DMS114 treated with DMSO at 0.1 percent for 48 hours (cell line): ENCODE measurements around the gene PAFAH2.

Source experiments
- DNase-seq: peaks from one replicate; lab custom pipeline; 2025; ENCODE audit not compliant: unreplicated experiment; lab: John Stamatoyannopoulos, UW

PAFAH2 gene

DNA sequence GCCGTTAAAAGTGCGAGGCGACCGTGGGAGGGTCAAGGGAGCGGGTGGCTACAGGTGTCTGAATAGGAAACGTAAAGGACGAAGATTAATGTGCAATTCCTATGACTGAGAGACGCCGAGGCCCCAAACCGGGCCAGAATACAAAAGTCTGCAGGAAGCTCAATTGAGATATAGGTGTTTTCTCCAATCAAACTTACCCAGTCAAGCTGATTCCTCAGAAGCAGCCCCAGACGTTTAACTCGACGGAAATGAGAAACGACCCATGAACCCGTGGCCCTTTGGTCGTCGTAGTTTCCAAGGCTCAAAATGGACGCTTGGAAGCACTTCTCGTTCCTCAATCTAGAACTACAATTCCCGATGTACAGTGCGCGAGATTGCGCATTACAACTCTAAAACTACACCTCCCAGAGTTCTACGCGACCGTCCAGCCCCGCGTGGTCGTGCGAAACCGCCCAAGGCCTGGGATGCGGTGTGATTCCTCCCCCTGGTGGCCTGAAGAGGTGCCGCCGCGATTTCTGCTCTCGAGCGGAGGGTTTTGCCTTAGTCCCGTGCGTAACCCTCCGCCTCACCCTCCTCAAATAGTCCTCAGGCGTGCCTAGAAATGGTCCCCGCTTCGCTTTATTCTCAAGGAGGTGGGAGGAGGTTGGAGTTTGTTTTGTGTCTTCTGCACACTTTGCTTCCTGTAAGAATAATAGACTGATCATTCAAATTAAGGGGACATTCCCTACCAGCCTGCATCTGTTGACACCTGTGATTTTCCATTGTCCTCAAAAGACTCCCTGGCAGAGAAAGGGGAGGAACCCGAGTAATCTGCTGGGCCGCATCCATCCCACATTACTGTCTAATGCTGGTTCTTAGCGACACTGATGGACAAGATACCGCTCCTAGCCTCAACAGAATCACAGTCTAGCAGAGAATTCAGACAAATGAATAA lies at the start of gene PAFAH2:
Gene PAFAH2, minus strand, starts transcription at position 236 of the 934 bp plus-strand sequence. CDS start 7,247 bp downstream, outside the sequence.
- DNase-seq, result peak; percentile 98

- DNase-seq, result no peak
Measured at GRCh38 chr1:26047278-26047874, 49.5 kb upstream of the PAFAH2 start.

GRCh38 chr1:26046246-26047095 lies 48.6 kb upstream of the PAFAH2 start:
- DNase-seq, result no peak

DNA sequence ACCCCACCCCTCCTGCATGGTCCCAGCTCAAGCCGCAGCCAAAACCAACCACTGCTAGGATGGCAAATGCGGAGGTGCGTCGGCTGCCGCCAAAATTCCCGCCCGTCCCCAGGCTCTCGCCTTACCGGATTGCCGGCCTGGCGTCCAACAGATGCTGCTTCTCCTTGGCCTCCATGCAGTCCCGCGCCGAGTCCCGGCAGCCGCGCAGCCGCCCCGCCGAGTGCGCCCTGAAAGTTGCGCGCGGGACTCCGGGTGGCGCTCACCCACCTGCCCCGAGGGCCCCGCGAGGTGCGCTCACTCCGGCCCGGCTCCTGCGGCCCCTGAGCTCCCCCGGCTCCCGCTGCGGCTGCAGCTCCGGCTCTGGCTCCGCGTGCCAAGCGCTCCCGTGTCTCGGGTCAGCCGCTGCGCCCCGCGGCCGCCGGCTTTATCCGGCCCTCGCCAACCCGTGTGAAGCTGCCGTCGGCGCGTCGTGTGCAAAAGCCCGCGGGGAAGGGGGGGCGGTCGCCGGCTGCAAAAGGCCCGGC lies 47.9 kb upstream of the PAFAH2 start, which contains the start of gene SLC30A2:
Gene SLC30A2, minus strand, starts transcription at position 397 of the 524 bp plus-strand sequence. Its CDS starts 222 bp downstream, at position 175.
- DNase-seq, result no peak

- DNase-seq, result no peak
Measured at GRCh38 chr1:26044971-26045721, 47.3 kb upstream of the PAFAH2 start.

GRCh38 chr1:26044414-26044813 lies 46.6 kb upstream of the PAFAH2 start:
- no peak for DNase-seq

GRCh38 chr1:26043765-26044164 lies 45.9 kb upstream of the PAFAH2 start:
- no peak for DNase-seq

GRCh38 chr1:26041978-26042377 lies 44.1 kb upstream of the PAFAH2 start:
- DNase-seq, result no peak

GRCh38 chr1:26041401-26041800 lies 43.5 kb upstream of the PAFAH2 start:
- DNase-seq, result no peak

GRCh38 chr1:26038904-26039303 lies 41.0 kb upstream of the PAFAH2 start:
- DNase-seq, result no peak

- no peak for DNase-seq
Measured at GRCh38 chr1:26038477-26038876, 40.6 kb upstream of the PAFAH2 start.

DNA sequence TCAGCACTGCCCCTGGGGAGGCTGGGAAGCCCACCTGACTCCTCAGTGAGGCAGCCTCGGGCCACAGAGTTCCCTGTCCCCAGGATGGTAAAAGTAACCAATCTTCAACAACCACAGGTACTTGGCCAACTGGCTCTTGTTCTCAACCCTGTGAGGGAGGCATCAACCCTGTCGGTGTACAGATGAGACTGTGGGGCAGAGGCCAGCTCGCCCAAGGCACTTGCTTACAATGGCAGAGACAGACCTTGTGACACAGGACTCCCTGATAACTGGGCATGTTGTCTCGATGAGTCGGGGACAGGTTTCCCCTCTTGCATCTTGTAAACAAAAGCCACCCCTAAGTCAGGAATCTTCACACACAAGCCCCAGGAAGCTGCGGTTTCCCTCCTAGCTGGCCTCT lies 40.0 kb upstream of the PAFAH2 start:
- no peak for DNase-seq

- no peak for DNase-seq
Measured at GRCh38 chr1:26036756-26037281, 39.0 kb upstream of the PAFAH2 start.

GRCh38 chr1:26035959-26036755 lies 38.3 kb upstream of the PAFAH2 start:
- DNase-seq, result peak; percentile 45

- DNase-seq, result peak; percentile 88
Measured at GRCh38 chr1:26035203-26035958, 37.5 kb upstream of the PAFAH2 start.

DNA sequence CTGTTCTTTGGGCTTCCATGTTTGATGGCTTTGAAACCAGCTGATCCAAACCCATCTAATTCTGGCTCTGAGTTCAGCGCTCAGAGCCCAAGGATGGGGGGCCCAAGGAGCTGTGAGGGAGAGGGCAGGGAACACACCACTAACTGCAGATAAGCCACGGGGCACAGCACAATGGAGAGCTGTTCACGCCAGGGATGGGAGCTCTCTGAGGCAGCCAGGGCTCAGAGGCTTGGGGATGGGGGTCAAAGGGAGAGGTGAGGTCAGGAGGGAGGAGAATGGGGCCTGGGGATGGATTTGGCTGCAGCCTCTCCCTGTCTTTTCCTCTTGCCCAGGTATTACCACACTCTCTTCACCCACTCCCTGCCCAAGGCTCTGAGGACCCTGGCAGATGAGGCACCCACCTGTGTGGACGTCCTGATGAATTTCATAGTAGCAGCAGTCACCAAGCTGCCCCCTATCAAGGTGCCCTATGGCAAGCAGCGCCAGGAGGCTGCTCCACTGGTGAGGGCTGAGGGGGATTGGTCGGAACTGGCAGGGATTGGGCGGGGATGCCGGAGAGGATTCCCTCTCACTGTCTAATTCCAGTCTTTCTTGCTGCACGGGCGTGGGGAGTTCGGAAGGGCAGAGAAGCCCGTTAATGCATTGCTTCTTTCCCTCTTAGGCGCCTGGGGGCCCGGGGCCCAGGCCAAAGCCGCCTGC lies 36.8 kb upstream of the PAFAH2 start:
- DNase-seq, result no peak

- no peak for DNase-seq
Measured at GRCh38 chr1:26032656-26033357, 34.9 kb upstream of the PAFAH2 start.
